ENCODE results near the gene ESPNL.

Gene ESPNL

GRCh38 chr2:238106698-238107524, 6.8 kb downstream of the ESPNL start:
- no peak for DNase-seq (ENCODE audit: low read depth, low spot score)
- no peak overlapping the region for H3K4me3 ChIP-seq (ENCODE audit: low read depth, low read length)
- TF ChIP-seq CTCF (IDR thresholded peaks at IDR 0.05; ENCODE audit: low read depth, low read length): peak; percentile 13
- in situ Hi-C loops (cut with HindIII; ENCODE audit: low sequenced_read_pairs): no loop called here

GRCh38 chr2:238107525-238108422, 7.6 kb downstream of the ESPNL start:
- no peak for TF ChIP-seq CTCF (IDR thresholded peaks at IDR 0.05; ENCODE audit: low read depth, low read length)
- in situ Hi-C loops (cut with HindIII; ENCODE audit: low sequenced_read_pairs): no loop called here
- H3K4me3 ChIP-seq (ENCODE audit: low read depth, low read length): no peak overlapping the region
- DNase-seq (ENCODE audit: low read depth, low spot score): no peak

GRCh38 chr2:238108423-238109183, 8.5 kb downstream of the ESPNL start:
- no peak for DNase-seq (ENCODE audit: low read depth, low spot score)
- in situ Hi-C loops (cut with HindIII; ENCODE audit: low sequenced_read_pairs): no loop called here
- TF ChIP-seq CTCF (IDR thresholded peaks at IDR 0.05; ENCODE audit: low read depth, low read length): no peak
- no peak overlapping the region for H3K4me3 ChIP-seq (ENCODE audit: low read depth, low read length)

- in situ Hi-C loops (cut with HindIII; ENCODE audit: low sequenced_read_pairs): no loop called here
- no peak for TF ChIP-seq CTCF (IDR thresholded peaks at IDR 0.05; ENCODE audit: low read depth, low read length)
- DNase-seq (ENCODE audit: low read depth, low spot score): no peak
- no peak overlapping the region for H3K4me3 ChIP-seq (ENCODE audit: low read depth, low read length)
Observed at GRCh38 chr2:238113611-238114010, 13.5 kb downstream of the ESPNL start.

GRCh38 chr2:238114331-238114841, 14.2 kb downstream of the ESPNL start:
- in situ Hi-C loops (cut with HindIII; ENCODE audit: low sequenced_read_pairs): no loop called here
- no peak for TF ChIP-seq CTCF (IDR thresholded peaks at IDR 0.05; ENCODE audit: low read depth, low read length)
- DNase-seq (ENCODE audit: low read depth, low spot score): no peak
- no peak overlapping the region for H3K4me3 ChIP-seq (ENCODE audit: low read depth, low read length)
